Left hindlimb (tissue), 1 donor: ENCODE measurements around the gene DTNBP1.
"Not testable (repeated sequence)": the region's sequence is repeated elsewhere in the genome, so short reads cannot be mapped to it uniquely, and the experiment has no call there.

Source experiments
- DNase-seq: peaks from one replicate; pipeline ENCODE4 v3.0.0-alpha.2; 2018

DTNBP1 gene

GRCh38 chr6:15665237-15665636 lies 2.4 kb upstream of the DTNBP1 start:
- DNase-seq = no peak

DNA sequence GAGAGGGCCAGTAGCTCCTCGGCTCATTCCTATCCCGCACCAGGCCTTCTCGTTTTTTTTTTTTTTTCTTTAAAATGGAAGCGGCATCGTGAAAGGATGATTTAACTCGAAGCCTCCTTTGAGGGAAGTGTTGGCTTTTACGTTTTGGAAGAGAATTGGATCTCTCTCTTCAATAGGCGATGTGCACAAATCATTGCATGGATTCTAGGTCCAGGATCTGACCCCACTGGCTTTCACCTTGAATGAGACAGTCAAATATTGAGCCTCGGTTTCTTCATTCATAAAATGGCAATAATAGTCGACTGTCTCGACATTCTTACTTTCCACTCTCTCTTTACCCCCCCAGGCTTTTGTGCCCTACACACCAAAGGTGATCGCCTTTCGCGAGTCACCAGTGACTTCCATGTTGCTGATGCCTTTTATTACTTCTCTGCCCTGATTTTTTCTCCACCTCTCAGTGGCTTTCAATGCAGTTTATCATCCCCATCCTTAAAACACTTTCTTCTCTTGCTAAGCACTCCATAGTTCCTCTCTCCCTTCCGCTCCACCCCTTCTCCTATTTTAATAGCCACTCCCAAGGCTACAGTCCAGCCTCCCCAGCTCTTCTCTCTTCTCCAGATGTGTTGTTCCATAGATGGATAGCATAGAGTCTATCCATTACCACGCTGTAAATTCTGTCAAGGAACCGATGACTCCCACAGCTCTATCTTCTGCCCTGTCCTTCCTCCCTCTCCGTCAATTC lies 473 bp upstream of the DTNBP1 start:
- DNase-seq = no peak

DNA sequence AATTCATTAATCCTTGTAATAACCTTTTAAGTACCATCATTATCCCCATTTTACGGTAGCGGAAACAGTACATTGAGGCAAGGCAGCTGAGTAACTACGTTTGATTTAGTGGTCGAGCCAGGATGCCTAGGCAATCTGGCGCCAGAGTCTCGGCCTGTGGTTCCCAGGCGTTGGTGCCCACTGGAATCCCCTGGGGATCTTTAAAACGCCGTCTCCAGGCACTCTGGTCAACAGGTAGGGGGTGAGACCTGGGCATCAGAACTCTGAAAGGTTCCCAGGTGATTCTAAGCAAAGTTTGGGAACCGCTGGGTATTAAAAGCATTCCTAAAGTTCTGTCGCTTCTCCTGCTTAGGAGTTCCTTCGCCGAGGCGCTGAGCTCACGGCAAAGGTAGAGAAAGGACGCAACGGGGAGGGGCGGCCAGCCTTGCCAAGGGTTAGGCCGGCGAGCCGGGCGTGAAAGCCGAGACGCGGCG lies 939 bp downstream of the DTNBP1 start:
- no peak for DNase-seq

GRCh38 chr6:15659181-15659580 lies 3.6 kb downstream of the DTNBP1 start:
- no peak for DNase-seq

GRCh38 chr6:15658181-15658744 lies 4.6 kb downstream of the DTNBP1 start:
- no peak for DNase-seq

GRCh38 chr6:15657290-15657689 lies 5.5 kb downstream of the DTNBP1 start:
- DNase-seq = no peak

- DNase-seq = no peak
Observed at GRCh38 chr6:15656145-15656544, 6.7 kb downstream of the DTNBP1 start.

GRCh38 chr6:15654250-15654649 lies 8.6 kb downstream of the DTNBP1 start:
- DNase-seq = no peak

DNA sequence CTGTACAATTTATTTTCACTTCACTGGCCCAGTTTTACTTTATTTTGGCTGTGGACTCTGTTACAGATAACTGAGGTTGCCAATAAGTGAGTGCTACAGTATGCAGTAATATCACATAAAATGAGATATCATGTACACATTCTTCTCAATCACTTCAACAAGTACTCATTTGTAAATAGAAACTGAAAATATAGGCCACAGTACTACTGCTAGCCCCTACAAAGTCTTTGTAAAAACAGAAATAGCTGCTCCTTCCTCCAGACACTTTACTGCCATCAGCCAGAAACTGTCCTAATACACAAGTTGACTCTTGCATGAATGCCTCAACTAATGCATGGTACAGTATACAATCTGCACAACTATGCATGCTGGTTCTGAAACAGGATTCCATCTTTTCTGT lies 9.2 kb downstream of the DTNBP1 start:
- DNase-seq = no peak

DNA sequence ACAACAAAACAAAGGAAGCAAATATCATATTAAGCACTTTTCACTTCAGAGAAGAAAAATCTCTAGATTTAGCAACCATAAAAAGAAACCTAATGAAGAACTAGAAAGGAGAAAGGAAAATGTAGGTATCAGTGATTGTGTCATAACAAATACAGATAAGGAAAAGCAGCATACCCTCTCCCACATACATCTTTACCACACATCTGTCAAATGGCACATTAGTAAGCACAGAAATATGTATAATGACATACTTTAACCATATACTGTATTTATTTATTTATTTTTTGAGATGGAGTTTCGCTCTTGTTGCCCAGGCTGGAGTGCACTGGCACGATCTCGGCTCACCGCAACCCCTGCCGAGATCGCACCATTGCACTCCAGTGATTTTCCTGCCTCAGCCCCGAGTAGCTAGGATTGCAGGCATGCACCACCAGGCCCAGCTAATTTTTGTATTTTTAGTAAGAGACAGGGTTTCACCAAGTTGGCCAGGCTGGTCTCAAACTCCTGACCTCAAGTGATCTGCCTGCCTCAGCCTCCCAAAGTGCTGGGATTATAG lies 12.7 kb downstream of the DTNBP1 start:
- not testable (repeated sequence) for DNase-seq

DNA sequence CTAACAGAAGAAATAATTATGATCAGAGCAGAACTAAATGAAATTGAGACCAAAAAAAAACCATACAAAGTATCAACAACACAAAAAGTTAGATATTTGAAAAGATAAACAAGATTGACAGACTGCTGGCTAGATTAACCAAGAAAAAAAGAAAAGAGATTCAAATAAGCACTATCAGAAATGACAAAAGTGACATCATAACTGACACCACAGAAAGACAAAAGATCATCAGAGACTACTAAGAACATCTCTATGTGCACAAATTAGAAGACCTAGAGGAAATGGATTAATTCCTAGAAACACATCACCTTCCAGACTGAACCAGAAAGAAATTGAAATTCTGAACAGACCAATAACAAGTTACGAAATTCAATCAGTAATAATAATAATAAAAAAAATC lies 17.9 kb downstream of the DTNBP1 start:
- DNase-seq = no peak

DNA sequence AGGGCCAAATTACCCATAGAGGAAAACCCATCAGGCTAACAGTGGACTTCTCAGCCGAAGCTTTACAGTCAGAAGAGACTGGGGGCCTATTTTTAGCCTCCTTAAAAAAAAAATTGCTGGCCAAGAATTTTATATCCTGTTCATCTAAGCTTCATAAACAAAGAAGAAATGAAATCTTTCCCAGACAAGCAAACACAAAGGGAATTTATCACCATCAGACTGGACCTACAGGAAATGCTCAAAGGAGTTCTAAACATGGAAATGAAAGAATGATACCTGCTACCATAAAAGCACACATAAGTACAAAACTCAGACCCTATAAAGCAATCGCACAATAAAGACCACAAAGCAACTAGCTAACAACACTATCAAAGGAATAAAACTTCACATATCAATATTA lies 19.3 kb downstream of the DTNBP1 start:
- no peak for DNase-seq

- DNase-seq = no peak
Observed at GRCh38 chr6:15642276-15642675, 20.6 kb downstream of the DTNBP1 start.

GRCh38 chr6:15638373-15638772 lies 24.5 kb downstream of the DTNBP1 start:
- DNase-seq = no peak

- no peak for DNase-seq
Observed at GRCh38 chr6:15631432-15631831, 31.4 kb downstream of the DTNBP1 start.

DNA sequence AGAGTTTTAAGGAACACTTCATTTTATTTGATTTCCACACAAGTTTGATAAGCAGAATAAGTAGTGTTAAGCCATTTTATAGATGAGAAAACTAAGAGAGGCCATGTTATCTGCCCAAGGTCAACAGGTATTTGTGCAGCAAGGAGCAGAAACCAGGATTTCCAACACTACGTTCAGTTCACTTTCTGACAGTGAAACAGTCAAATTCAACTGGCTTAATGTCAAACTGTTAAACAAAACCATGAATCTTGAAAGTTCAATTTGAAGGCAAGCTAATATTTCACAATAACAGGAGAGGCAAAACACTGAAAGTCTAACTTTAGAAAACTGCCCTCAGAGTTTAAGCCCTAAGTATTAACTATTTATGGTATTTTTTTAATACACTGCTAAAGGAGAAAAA lies 32.6 kb downstream of the DTNBP1 start:
- DNase-seq = no peak

- no peak for DNase-seq
Observed at GRCh38 chr6:15629487-15629886, 33.3 kb downstream of the DTNBP1 start.

- DNase-seq = peak; percentile 29
Observed at GRCh38 chr6:15628499-15629131, 34.2 kb downstream of the DTNBP1 start.

DNA sequence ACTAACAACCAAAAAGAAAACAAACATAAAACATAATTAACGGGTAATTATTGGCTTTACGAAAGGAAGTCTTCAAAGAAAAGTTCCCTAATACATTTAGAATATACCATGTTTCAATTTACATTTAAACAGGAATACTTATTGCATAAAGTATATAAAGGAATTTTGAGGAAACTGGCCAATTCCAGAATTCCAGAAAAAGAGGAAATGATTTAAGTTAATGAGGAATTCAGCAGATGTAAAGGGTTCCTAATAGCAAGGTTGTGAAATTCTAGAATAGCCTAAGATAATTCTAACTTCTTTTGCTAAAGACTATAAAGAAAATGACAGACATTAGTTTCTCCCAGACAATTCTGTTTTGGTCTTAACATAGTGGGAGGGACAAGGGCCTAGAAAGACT lies 35.0 kb downstream of the DTNBP1 start:
- DNase-seq = no peak

DNA sequence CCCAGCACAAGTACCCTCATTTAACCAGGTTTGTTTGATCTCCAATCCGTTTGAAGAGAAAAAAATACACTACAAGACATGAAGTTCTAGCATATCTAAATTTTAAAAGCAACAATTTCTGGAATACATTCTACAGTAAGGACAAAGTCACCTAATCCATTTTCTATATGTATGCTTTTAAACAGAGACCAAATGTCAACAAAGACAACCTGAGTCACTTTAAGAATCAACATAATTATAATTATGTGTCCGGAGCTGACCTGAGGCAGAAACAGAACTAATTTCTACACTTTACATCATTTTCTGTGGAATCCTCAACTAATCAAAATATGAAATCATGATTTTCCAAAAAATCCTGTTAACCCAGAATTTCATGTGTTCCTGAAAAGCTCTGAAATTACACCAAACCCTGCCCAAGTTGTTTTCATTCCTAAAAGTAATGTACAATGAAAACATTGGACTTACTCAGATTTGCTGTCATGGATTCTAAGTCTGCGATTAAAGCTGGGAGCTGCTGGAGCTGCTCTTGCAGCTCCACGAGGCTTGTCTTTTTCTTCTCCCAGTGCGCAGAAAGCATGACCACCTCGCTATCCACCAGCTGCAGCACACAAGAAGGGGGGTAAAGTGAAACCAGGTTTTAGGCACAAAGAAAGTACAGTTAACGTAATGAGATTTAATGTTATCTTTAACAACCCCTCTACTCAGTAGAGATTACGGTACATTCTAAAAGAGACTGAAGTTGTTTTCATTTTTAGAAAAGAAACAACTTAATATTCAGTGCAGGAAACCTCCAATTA lies 35.8 kb downstream of the DTNBP1 start:
- DNase-seq = no peak

DNA sequence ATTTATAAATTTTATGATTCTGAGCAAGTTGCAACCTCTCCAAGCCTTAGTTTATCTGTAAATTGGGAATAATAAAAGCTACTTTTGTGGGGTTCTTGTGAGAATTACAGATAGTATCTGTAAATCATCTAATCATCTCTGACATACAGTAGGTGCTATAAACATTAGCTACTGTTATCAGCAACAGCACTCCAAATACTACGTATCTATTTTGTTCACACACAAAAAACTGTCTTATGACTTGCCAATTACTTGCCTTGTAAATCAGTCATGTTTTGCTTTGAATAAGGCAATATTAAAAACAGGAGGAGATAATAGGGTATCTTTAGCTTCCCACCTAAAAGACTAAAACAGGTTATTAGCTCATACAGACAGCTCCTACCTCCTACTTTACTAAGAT lies 36.7 kb downstream of the DTNBP1 start:
- DNase-seq = no peak

DNA sequence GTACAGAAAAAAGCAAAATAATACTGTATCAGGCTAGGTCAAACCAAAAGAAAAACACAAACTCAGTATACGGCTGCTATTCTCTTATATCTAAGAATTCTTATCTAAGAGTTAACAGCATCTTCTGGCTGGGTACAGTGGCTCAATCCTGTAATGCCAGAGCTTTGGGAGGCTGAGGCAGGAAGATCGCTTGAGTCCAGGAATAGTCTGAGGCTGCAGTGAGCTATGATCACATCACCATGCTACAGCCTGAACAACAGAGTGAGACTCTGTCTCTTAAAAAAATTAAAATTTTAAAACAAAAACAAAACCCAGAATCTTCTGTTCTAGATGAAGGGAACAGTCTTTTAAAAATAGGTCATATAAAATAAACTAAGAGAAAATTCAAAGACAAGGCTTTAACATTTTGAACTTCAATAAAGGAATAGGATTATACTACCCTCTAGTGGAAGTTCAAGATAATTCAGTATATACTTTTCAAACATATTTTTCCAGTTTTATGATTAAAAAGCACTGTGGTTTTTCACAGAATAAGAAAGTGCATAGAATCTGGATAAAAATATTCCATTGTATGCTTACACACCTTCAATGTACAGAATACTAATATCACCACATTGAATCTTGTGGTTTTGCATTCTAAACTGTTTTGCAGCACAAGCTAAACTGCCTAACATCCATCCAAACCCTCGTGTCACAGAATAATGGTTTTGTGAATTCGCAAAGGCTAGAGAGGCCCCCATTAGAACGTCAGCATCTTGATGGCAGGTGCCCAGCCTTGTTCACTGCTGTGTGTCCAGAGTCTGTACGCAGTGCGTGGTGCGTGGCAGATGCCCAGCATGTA lies 39.3 kb downstream of the DTNBP1 start:
- DNase-seq = no peak
